Stimulated activated CD4-positive, alpha-beta T cell treated with anti-CD3 and anti-CD28 coated beads, Interleukin-12 subunit alpha, Interleukin-12 subunit beta, amount 100 ng/mL, for 24 hours (primary cell): ENCODE results near the gene PPM1L.

Experiments
- DNase-seq, 2 experiments: peaks; one replicate each; pipeline ENCODE4 v3.0.0-alpha.2; 2020; ENCODE audit warnings: low read depth in 2 of 2

Gene PPM1L

DNA sequence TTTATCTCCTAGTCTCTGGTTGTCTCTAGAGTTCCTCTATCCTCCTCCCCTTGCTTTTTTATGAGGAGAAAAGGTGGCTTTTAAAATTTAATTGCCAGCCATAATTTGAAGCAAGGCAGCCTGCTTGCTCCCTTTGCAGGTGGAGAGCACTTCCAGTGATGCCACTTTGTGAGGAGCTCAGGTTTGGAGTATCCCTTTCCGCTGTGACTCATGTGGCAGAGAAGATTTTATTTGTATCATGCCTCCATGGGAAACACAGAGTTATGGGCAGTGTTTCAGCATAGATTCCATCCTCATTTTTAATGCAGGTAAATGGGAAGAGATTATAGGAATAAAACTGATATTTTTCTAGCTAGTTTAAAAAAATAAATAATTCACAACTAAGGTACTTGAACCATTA, 7.0 kb downstream of the PPM1L start:
- no peak for DNase-seq

GRCh38 chr3:160765211-160765610, 9.2 kb downstream of the PPM1L start:
- no peak for DNase-seq

DNA sequence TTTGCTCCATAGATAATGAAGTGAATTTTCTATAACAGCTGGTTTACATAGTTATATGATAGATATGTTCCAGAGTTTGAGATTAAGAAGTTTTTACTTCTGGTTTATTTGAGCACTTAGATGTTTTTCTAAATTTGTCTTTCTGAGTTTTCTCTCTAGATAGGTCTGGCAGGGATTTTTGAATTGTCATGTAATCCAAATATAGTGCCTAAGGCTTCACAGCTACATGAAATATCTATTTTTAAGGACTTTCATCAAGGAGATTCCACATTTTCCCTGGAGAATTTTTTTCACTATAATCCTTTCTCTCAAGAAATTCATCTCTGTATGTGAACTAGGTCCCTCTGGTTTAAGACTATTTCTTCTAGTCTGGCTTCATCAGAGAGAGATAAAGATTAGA, 12.0 kb downstream of the PPM1L start:
- DNase-seq, result no peak

DNA sequence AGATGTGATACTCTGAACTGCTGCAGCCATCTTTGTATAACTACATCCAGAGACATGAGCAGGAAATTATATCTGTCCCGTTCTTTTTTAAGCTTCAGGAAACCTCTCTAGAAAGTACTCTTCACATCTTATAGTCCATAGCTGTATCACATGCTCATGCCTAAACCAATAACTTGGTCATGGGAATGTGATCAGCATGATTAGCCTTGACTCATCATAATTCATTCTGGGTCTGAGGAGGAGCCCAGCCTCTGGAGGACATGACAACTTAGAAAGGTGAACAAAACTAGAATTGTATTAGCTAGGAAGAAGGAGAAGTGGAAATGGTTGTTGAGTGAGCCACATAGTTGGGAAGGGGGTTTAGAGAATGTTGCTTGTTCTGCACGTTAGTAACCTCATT, 12.9 kb downstream of the PPM1L start:
- no peak for DNase-seq

DNA sequence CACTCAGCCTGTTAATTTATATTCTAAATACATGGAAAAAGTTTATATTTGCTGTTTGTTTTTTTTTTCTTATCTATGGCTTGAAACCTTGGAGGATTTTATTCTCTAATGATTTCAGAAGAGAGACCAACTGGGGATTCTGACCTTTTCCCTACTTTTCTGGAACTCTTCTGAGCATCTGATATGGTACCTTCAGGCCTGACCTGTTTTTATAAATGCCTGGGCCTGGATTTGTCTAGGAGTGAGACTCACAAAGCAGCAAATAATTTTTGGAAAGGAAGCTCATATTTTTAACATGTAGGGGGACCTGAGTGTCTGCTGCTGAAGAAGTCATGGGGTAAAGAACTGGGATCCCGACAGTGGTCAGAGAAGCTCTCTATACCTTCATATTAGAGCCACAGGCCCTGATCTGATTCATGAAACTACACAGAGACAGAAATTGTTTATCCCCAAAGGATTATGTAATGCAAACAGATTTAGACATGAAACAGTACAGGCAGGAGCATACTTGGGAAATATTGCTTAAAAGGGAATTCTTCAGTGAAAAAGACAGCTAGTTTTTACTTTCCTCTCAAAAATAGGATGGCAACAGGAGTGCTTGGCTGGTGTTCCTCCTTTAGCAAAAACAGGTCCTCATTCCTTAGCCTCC, 15.9 kb downstream of the PPM1L start:
- DNase-seq, result no peak

DNA sequence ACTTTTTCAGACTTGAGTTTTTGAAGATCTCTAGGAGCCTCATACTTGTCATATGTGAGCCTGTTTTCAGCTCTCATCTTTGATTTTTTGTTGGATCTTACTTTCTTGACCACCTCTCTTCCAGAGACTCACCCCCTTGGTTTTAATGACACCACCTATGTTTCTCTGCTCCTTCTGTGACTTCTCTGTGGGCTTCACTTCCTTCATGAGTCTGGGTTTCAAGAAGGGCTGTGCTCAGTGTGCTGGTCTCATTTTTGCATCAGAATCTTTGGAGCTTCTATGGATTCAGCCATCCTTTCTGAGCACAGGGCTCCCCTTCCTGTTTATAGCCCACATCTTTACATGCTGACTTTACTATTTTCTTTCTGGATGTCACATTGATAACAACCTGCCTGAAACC, 17.7 kb downstream of the PPM1L start:
- no peak for DNase-seq

- DNase-seq, result no peak
Observed at GRCh38 chr3:160774172-160774571, 18.1 kb downstream of the PPM1L start.

DNA sequence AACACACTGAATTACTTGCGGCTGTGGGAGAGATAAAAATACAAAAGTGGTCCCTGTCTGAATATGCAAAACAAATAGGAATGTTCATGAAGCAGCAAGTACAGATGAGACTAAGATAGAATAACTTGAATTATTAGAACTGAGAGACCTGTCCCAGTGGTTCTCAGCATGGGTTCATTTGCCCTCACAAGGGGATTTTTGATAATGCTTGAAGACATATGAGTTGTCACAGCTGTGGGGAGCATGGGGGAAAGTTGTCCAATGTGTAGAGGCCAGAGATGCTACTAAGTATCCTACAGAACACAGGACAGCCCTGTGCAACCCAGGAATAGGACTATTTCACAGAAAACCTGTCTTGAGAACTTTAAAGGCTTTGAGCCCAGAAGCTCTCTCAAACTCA, 22.4 kb downstream of the PPM1L start:
- DNase-seq, result no peak

DNA sequence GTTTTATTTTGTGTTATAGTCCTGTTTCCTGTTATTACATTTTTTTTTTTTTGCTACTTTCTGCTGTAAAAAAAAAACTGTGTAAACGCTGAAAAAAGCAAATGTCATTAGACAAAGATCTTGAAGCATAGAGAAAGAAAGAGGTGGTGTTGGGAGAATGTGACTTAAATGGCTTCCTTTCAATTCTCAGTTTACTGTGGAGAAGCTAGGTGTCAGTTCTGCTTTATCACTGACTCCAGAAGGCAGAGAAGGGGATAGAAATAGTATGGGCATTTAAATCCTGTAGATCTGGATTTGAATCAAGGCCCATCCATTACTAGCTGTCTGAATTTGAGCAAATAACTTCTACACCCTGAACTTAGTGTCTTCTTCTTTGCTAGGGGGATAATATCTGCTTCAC, 23.0 kb downstream of the PPM1L start:
- DNase-seq, result no peak

DNA sequence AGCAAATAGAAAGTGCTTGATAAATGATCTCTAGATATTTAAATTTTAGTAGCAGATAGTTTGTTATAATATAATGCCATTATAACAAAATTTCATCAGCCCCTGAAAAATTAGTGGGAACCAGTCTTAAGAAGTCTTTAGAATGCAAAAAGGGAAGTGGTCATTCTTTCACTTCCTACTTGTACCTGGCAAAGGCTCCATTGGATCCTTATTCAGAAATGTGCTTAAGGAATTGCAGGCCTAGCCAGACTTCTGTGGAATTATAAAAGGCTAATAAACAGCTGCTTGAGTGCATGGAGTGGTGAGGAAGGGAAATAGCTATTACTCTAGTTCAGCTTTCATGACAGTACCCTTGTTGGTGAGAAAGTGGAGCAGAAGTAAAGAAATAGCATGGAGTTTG, 24.2 kb downstream of the PPM1L start:
- DNase-seq, result no peak

DNA sequence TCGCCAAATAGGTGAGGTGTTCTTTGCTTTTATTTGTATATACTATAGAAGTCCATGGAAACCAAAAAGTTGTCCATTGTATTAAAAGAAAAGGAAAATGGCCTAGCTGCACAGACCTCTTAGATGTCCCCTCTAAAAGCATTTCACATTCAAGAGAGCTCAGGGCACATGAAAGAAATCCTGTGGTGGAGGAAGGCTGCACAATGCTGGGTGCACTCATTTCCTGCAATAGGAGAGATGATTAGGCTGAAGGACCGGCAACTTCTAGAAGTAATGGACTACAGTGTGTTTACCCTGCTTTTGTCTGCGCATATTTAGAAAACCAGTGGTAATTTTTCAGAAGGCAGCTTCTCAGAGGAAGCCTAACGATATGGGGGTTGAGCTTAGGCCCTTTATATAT, 25.4 kb downstream of the PPM1L start:
- DNase-seq, result no peak

- DNase-seq, result no peak
Observed at GRCh38 chr3:160781863-160782262, 25.8 kb downstream of the PPM1L start.

- no peak for DNase-seq
Observed at GRCh38 chr3:160784853-160785252, 28.8 kb downstream of the PPM1L start.

DNA sequence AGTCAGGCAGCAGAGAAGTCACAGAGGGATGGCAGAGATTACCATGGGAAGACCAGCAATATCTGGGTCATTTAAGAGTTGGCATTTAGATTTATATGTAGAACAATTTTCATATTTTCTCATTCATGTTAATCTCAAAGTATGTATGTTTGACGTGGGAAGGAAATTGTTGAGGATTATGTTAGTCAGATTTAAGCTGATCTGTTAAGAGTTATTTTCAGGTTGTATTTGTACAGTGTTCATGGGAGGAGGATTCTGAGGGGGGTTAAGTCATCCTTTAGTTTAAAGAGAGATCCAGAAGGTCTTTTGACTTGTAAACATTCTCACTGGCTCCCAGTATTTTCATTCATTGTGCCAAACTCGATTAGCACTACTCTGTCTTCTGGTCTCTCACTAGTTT, 34.7 kb downstream of the PPM1L start:
- no peak for DNase-seq

GRCh38 chr3:160792540-160792939, 36.5 kb downstream of the PPM1L start:
- DNase-seq, result no peak

- DNase-seq, result no peak
Observed at GRCh38 chr3:160793722-160794252, 37.8 kb downstream of the PPM1L start.

DNA sequence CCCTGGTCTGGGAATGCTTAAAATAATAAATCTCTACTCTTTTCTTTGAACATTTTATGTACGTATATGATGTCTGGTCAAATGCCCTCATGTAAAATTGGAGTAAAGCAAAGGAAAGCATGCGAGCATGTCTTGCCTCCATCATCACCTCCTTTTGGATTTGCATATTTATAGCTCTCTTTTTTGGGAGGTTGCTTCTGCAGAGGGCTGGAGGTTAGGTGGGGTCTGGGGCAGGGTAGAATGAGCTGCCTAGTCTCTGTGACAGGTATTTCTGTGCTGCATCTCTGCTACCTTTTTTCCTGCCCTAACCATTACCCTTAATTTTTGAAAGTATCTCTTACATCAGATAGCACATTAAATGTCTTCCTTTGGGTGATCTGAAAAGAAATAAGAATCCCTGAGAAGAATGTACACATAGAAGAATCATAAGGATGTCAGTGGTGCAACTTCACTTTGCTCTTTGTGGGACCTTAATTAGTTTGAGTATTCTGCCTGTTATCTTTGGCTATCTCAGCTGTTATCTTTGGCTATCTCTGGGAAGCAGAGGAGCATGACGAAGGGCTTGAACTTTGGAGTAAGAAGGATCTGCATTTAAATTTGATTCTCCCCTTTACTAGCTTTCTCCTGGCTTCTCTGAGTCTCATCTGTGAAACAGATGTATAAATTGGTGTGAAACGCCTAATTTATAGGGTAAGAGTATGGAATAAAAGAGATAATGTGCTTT, 40.2 kb downstream of the PPM1L start:
- DNase-seq, result no peak

- no peak for DNase-seq
Observed at GRCh38 chr3:160796813-160797164, 40.8 kb downstream of the PPM1L start.

GRCh38 chr3:160797356-160797755, 41.3 kb downstream of the PPM1L start:
- DNase-seq, result no peak

DNA sequence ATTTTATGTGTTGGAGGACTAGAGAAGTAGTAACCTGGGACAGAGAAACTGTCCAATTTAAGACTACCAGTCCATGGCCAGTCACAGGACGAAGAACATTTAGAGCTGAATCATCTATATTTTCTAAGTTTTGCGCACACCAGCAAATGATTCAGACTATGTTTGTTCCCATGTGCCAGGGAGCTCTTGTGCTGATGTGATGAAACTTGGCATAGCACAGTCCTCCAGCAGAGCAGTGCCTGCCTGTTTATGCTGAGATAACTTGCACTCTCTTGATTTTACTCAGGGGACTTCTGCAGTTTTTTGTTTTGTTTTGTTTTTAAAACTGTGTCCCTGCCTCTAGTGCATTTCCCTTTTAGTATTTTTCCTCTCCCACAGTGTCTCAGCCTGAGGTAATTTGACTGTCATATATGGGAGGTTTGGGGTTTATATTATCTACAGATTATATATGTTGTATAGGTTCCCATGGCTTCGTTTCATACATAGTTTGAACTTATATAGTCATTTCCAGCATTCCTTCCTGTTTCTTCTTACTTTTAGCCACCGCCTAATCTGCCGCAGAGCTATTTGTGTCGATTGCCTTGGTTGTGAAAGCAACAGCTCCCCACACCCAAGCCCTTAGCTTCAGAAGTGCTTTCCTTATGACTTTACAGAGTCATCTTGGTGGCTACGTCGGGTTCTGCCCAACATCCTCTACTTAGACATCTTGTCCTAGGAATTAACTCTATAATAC, 45.5 kb downstream of the PPM1L start:
- peak in 1 of 2 experiments; percentile 6 for DNase-seq

- DNase-seq, result no peak
Observed at GRCh38 chr3:160804762-160805161, 48.7 kb downstream of the PPM1L start.

DNA sequence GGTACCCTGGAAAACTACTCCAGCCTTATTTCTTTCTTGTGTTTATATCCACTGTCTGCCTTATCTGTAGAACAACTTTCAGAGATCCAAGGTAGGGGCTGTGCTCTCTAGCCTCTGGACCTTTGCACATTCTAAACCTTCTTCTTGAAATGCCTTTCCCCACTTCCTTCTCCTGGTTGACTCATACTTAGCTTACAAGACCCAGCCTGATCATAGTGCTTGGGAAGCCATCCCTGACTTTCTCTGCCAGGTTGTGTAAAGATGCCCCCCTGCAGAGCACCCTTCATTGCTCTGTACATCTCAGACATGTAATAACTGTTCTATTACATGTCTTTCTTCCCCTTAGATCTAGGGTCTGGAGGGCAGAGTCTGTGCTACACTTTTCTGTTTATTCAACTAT, 50.1 kb downstream of the PPM1L start:
- DNase-seq, result no peak

- no peak for DNase-seq
Observed at GRCh38 chr3:160806686-160807085, 50.7 kb downstream of the PPM1L start.
